Loucy (cell line): Measurements from ENCODE around the gene TAF3.

Experiments used
- EZH2phosphoT487 ChIP-seq: fragments of 200-600 bp; IDR thresholded peaks from 2 replicates; pipeline ENCODE4 v1.6.1; 2018; ENCODE audit warnings: antibody characterized with exemption, mild to moderate bottlenecking, moderate library complexity, borderline replicate concordance
- TF ChIP-seq, protein P1 (sequence below): fragments of 200-600 bp; sonication (generic); conservative IDR thresholded peaks from 2 replicates; pipeline ENCODE4 v1.5.1; 2014; ENCODE audit warnings: mild to moderate bottlenecking, antibody characterized with exemption, low read length

DNA sequence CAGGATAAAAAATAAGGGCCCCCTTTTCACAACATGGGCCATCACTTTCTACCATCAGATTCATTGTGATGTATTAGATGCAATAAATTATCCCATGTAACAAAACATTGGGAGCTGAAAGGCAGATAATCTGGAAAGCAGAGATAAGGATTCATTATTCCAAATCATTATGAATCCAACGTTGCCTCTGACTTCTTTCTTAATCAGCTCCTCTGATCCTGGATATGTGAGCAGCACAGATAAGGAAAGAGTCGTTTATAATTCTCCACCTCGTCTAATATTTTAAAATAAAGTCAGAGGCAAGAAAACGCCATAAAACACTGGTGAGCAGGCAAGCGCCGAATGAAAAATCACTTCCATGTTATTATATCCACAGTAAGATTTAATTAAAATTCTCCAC, 222.3 kb downstream of the TAF3 start:
- TF ChIP-seq, protein P1, sequence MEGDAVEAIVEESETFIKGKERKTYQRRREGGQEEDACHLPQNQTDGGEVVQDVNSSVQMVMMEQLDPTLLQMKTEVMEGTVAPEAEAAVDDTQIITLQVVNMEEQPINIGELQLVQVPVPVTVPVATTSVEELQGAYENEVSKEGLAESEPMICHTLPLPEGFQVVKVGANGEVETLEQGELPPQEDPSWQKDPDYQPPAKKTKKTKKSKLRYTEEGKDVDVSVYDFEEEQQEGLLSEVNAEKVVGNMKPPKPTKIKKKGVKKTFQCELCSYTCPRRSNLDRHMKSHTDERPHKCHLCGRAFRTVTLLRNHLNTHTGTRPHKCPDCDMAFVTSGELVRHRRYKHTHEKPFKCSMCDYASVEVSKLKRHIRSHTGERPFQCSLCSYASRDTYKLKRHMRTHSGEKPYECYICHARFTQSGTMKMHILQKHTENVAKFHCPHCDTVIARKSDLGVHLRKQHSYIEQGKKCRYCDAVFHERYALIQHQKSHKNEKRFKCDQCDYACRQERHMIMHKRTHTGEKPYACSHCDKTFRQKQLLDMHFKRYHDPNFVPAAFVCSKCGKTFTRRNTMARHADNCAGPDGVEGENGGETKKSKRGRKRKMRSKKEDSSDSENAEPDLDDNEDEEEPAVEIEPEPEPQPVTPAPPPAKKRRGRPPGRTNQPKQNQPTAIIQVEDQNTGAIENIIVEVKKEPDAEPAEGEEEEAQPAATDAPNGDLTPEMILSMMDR, result no peak
- TF ChIP-seq EZH2phosphoT487, result no peak
